HFFc6 (cell line): ENCODE measurements around the gene PIM2. TPM values are rescaled to one million over a fixed set of nuclear protein-coding genes. Genes with fewer than 3 reads are reported as not detected.

ENCODE experiments used
- DNase-seq: peaks from one replicate; pipeline ENCODE4 v3.0.0-alpha.2; 2018
- H3K27ac Mint-ChIP-seq: 2 replicates; pipeline ENCODE4 v1.8.0; 2020; ENCODE audit warnings: mild to moderate bottlenecking, mixed read lengths
- H3K27me3 Mint-ChIP-seq: 2 replicates; pipeline ENCODE4 v1.8.0; 2021; ENCODE audit warnings: mild to moderate bottlenecking, moderate library complexity, mixed read lengths; ENCODE audit not compliant: insufficient read depth
- H3K36me3 Mint-ChIP-seq: 2 replicates; pipeline ENCODE4 v1.8.0; 2021; ENCODE audit warnings: low read depth, mixed read lengths
- H3K4me1 Mint-ChIP-seq: 2 replicates; pipeline ENCODE4 v1.8.0; 2020; ENCODE audit warnings: low read depth, mixed read lengths
- H3K4me3 Mint-ChIP-seq: 2 replicates; pipeline ENCODE4 v1.8.0; 2020; ENCODE audit warnings: mild to moderate bottlenecking, moderate library complexity, mixed read lengths
- H3K9me3 Mint-ChIP-seq: 2 replicates; pipeline ENCODE4 v1.8.0; 2020; ENCODE audit warnings: mild to moderate bottlenecking, mixed read lengths
- total RNA-seq, 6 experiments: library from RNA; stranded (reverse); fragmentation: NEBNext Ultra II Directional; extraction: Animal tissue kit (Norgen Biotek cat#: 25700); gene quantifications; 2 replicates in 1 of 6; 3 replicates in 5 of 6; pipeline ENCODE4 v1.2.3, GENCODE V29; 2021
- TF ChIP-seq, protein P1 (sequence below): fragments of 200-600 bp; sonication (generic); IDR thresholded peaks from 2 replicates; pipeline ENCODE4 v1.5.0; 2021; ENCODE audit warnings: antibody characterized with exemption, mild to moderate bottlenecking

The PIM2 gene
- total RNA-seq, 6 experiments from 2014 or later, result 5.8 to 7.5 (median 6.5) TPM

DNA sequence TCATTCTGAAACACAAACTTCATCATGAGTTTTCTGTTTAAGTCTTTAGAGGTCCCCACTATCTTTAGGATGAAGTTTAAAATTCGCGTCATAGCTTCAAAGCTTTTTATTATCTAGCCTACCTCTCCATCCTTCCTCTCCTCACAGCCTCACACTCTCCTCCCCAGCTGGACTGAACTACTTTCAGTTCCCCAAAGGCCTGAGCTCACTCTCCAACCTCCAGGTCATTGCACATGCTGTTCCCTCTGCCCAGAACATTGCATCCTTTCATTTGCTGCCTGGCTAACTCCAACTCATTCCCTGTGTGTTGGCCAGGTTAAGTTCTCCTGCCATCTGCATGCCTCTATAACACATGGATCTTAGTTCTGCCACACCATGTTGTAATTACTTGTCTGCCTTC lies 41.5 kb upstream of the PIM2 start:
- TF ChIP-seq, protein P1, sequence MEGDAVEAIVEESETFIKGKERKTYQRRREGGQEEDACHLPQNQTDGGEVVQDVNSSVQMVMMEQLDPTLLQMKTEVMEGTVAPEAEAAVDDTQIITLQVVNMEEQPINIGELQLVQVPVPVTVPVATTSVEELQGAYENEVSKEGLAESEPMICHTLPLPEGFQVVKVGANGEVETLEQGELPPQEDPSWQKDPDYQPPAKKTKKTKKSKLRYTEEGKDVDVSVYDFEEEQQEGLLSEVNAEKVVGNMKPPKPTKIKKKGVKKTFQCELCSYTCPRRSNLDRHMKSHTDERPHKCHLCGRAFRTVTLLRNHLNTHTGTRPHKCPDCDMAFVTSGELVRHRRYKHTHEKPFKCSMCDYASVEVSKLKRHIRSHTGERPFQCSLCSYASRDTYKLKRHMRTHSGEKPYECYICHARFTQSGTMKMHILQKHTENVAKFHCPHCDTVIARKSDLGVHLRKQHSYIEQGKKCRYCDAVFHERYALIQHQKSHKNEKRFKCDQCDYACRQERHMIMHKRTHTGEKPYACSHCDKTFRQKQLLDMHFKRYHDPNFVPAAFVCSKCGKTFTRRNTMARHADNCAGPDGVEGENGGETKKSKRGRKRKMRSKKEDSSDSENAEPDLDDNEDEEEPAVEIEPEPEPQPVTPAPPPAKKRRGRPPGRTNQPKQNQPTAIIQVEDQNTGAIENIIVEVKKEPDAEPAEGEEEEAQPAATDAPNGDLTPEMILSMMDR, result no peak
- Mint-ChIP-seq H3K36me3 (no peaks in the 10 kb centered on the region), H3K9me3 (no peaks in the 10 kb centered on the region), H3K27me3 (no peaks in the 10 kb centered on the region; the same call in 1 of the 2 replicates), H3K4me1 (peaks cover 17% of the 10 kb centered on the region), H3K4me3 (peak overlapping the region; percentile 23; the same call in 1 of the 2 replicates), H3K27ac (peak overlapping the region; percentile 100; the same call in 1 of the 2 replicates)
- DNase-seq, result no peak

- no peaks in the 10 kb centered on the region; the same call in 1 of the 2 replicates for H3K27me3 Mint-ChIP-seq
- H3K4me3 Mint-ChIP-seq, result peak overlapping the region; percentile 98
- DNase-seq, result peak; percentile 64
- H3K4me1 Mint-ChIP-seq, result peaks cover 22% of the 10 kb centered on the region
- TF ChIP-seq, protein P1, result no peak
- H3K9me3 Mint-ChIP-seq, result no peaks in the 10 kb centered on the region
- no peaks in the 10 kb centered on the region for H3K36me3 Mint-ChIP-seq
- peak overlapping the region; percentile 100 for H3K27ac Mint-ChIP-seq
Observed at GRCh38 chrX:48958635-48959094, 39.8 kb upstream of the PIM2 start.

- Mint-ChIP-seq H3K4me1 (peaks cover 22% of the 10 kb centered on the region), H3K4me3 (peak overlapping the region; percentile 98), H3K27me3 (no peaks in the 10 kb centered on the region; the same call in 1 of the 2 replicates), H3K27ac (peak overlapping the region; percentile 100), H3K9me3 (no peaks in the 10 kb centered on the region), H3K36me3 (no peaks in the 10 kb centered on the region)
- DNase-seq, result peak; percentile 97
- TF ChIP-seq, protein P1, result no peak
Observed at GRCh38 chrX:48957827-48958634, 39.2 kb upstream of the PIM2 start.

DNA sequence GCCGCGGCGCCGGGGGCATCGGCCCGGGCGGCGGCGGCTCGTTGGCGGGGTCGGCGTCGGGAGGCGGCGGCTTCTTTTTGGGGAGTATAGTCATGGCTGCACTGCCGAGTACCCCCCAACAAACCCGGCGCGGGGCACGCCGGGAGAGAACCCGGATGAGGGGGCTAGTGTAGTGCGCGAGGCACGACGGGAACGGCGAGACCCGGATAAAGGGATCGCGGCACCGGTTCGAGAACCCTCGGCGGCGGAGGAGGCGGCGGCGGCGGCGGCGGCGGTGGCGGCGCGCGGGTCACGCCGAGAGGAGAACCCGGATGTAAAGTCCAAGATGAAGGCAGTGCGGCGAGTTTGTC lies 38.6 kb upstream of the PIM2 start, which contains the start of gene OTUD5:
OTUD5 (minus strand) TSS at position 131 of the 350 bp plus-strand sequence; CDS start at position 94, 37 bp downstream.
- H3K9me3 Mint-ChIP-seq, result no peaks in the 10 kb centered on the region
- H3K27me3 Mint-ChIP-seq, result no peaks in the 10 kb centered on the region; the same call in 1 of the 2 replicates
- peak within 1 kb of the TSS; percentile 98 for H3K4me3 Mint-ChIP-seq
- no peak for DNase-seq
- H3K4me1 Mint-ChIP-seq, result peaks cover 22% of the 10 kb centered on the region
- H3K36me3 Mint-ChIP-seq, result no peaks in the 10 kb centered on the region
- TF ChIP-seq, protein P1, result no peak
- H3K27ac Mint-ChIP-seq, result peak within 1 kb of the TSS; percentile 100

DNA sequence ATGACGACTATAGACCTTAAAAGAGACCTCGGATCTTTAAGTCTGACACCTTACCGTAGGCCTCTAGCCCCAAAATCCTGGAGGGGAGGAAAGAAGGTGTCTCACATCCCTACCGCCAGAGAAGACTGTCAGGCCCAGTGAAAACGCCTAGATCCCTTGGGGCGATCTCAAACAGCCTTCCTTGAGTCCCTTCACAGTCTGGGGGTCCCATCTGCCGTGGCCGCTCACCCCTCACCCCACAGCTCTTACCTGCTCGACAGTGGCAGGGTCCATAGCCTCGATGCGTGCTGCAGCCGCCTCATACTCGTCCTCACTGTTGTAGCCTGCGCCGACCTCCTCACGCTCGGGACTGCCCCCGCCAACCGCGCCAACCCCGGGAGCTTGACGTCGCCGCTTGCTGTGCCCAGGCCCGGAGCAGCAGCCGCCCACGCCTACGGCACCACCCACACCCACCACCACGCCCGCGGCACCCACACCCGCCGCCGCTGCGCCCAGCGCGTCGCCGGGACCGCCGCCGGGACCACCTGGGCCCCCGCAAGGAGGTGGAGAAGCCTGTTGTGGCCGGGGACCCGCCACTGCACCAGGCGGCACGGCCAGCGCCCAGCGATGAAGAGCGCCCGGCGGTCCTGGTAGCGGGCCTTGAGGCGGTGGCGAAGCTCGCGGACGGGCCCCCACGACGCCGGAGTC lies 38.0 kb upstream of the PIM2 start:
- H3K4me1 Mint-ChIP-seq, result peaks cover 22% of the 10 kb centered on the region
- no peaks in the 10 kb centered on the region; the same call in 1 of the 2 replicates for H3K27me3 Mint-ChIP-seq
- TF ChIP-seq, protein P1, result no peak
- peak overlapping the region; percentile 87 for H3K4me3 Mint-ChIP-seq
- DNase-seq, result no peak
- H3K27ac Mint-ChIP-seq, result peak overlapping the region; percentile 68
- H3K9me3 Mint-ChIP-seq, result no peaks in the 10 kb centered on the region
- no peaks in the 10 kb centered on the region for H3K36me3 Mint-ChIP-seq
